ENCODE results near the gene FTH1.
"Not testable (repeated sequence)": the region's sequence is repeated elsewhere in the genome, so short reads cannot be mapped to it uniquely, and the experiment has no call there.

Gene FTH1

GRCh38 chr11:61978703-61979661, 11.5 kb upstream of the FTH1 start:
- DNase-seq = no peak

GRCh38 chr11:61976813-61977475, 9.5 kb upstream of the FTH1 start:
- no peak for DNase-seq

- DNase-seq = no peak
Observed at GRCh38 chr11:61976420-61976800, 9.0 kb upstream of the FTH1 start.

- DNase-seq = no peak
Observed at GRCh38 chr11:61975638-61976419, 8.4 kb upstream of the FTH1 start.

- DNase-seq = no peak
Observed at GRCh38 chr11:61974766-61975631, 7.6 kb upstream of the FTH1 start.

- DNase-seq = no peak
Observed at GRCh38 chr11:61973476-61974162, 6.2 kb upstream of the FTH1 start.

- peak; percentile 21 for DNase-seq
Observed at GRCh38 chr11:61972672-61973475, 5.4 kb upstream of the FTH1 start.

GRCh38 chr11:61972112-61972671, 4.8 kb upstream of the FTH1 start:
- DNase-seq = no peak

- DNase-seq = peak; percentile 55
Observed at GRCh38 chr11:61971248-61972111, 4.0 kb upstream of the FTH1 start.

- no peak for DNase-seq
Observed at GRCh38 chr11:61969838-61970662, 2.6 kb upstream of the FTH1 start.

- DNase-seq = no peak
Observed at GRCh38 chr11:61969391-61969758, 1.9 kb upstream of the FTH1 start.

GRCh38 chr11:61968758-61969390, 1.4 kb upstream of the FTH1 start:
- DNase-seq = no peak

GRCh38 chr11:61967924-61968757, 707 bp upstream of the FTH1 start:
- DNase-seq = peak; percentile 58

GRCh38 chr11:61966734-61967115, 709 bp downstream of the FTH1 start:
- DNase-seq = no peak

- DNase-seq = not testable (repeated sequence)
Observed at GRCh38 chr11:61964666-61965271, 2.7 kb downstream of the FTH1 start.

GRCh38 chr11:61964058-61964665, 3.3 kb downstream of the FTH1 start:
- no peak for DNase-seq
